GM23338 (cell line): ENCODE measurements around the gene SLC17A8. TPM values are rescaled to one million over a fixed set of nuclear protein-coding genes. Genes with fewer than 3 reads are reported as not detected.

ENCODE experiments used
- ATAC-seq: fragments of 200-7000 bp; cut with Tn5 transposase; 3 replicates; pipeline ENCODE4 v1.9.1; 2020
- DNase-seq: peaks from one replicate; pipeline ENCODE4 v3.0.0-alpha.2; 2015; ENCODE audit warnings: low spot score
- H2AFZ ChIP-seq: fragments of 200-600 bp; sonication (generic); 2 replicates; pipeline ENCODE4 v1.8.0; 2016; ENCODE audit warnings: antibody characterized with exemption, mild to moderate bottlenecking, moderate library complexity
- H3F3A ChIP-seq: fragments of 200-600 bp; sonication (generic); replicated peaks from 2 replicates; pipeline ENCODE4 v1.8.0; 2017; ENCODE audit warnings: antibody characterized with exemption, mixed run types, low read depth
- H3K27ac ChIP-seq: fragments of 200-600 bp; sonication (generic); 2 replicates; pipeline ENCODE4 v1.6.1; 2016; ENCODE audit warnings: low read depth
- H3K27me3 ChIP-seq: fragments of 200-600 bp; sonication (generic); 2 replicates; pipeline ENCODE4 v1.8.0; 2016; ENCODE audit warnings: mild to moderate bottlenecking, mixed run types, moderate library complexity; ENCODE audit not compliant: insufficient read depth
- H3K36me3 ChIP-seq: fragments of 200-600 bp; sonication (generic); 2 replicates; pipeline ENCODE4 v1.8.0; 2016; ENCODE audit warnings: mild to moderate bottlenecking; ENCODE audit not compliant: insufficient read depth
- H3K4me1 ChIP-seq: fragments of 200-600 bp; sonication (generic); 2 replicates; pipeline ENCODE4 v1.8.0; 2016; ENCODE audit warnings: mild to moderate bottlenecking, moderate library complexity; ENCODE audit not compliant: insufficient read depth
- H3K4me2 ChIP-seq: fragments of 200-600 bp; sonication (generic); 2 replicates; pipeline ENCODE4 v1.7.1; 2017; ENCODE audit warnings: mixed run types
- H3K4me3 ChIP-seq: fragments of 200-600 bp; sonication (generic); 2 replicates; pipeline ENCODE4 v1.6.1; 2016; ENCODE audit warnings: mixed run types
- H3K79me2 ChIP-seq: fragments of 200-600 bp; sonication (generic); replicated peaks from 2 replicates; pipeline ENCODE4 v1.8.0; 2017; ENCODE audit warnings: mild to moderate bottlenecking; ENCODE audit not compliant: insufficient read depth
- H3K9me2 ChIP-seq: fragments of 200-600 bp; sonication (generic); 2 replicates; pipeline ENCODE4 v1.8.0; 2017; ENCODE audit not compliant: insufficient read depth
- H4K20me1 ChIP-seq: fragments of 200-600 bp; sonication (generic); replicated peaks from 2 replicates; pipeline ENCODE4 v1.8.0; 2017; ENCODE audit warnings: mild to moderate bottlenecking; ENCODE audit not compliant: insufficient read depth
- H3K27ac Mint-ChIP-seq: 2 replicates; pipeline ENCODE4 v1.8.0; 2020; ENCODE audit warnings: inconsistent platforms, mild to moderate bottlenecking, moderate library complexity, mixed read lengths
- H3K27me3 Mint-ChIP-seq: 3 replicates; pipeline ENCODE4 v1.8.0; 2022; ENCODE audit warnings: low read depth, mild to moderate bottlenecking, moderate library complexity, mixed read lengths, inconsistent platforms; ENCODE audit not compliant: insufficient read depth, poor library complexity
- H3K36me3 Mint-ChIP-seq: 3 replicates; pipeline ENCODE4 v1.8.0; 2021; ENCODE audit warnings: low read depth, mild to moderate bottlenecking, inconsistent platforms, moderate library complexity, mixed read lengths
- H3K4me1 Mint-ChIP-seq: 3 replicates; pipeline ENCODE4 v1.8.0; 2020; ENCODE audit warnings: mild to moderate bottlenecking, inconsistent platforms, mixed read lengths
- H3K4me3 Mint-ChIP-seq: 3 replicates; pipeline ENCODE4 v1.8.0; 2021; ENCODE audit warnings: moderate library complexity, mild to moderate bottlenecking, inconsistent platforms, mixed read lengths
- H3K9me3 Mint-ChIP-seq: 3 replicates; pipeline ENCODE4 v1.8.0; 2020; ENCODE audit warnings: moderate library complexity, mild to moderate bottlenecking, inconsistent platforms, mixed read lengths
- NANOG ChIP-seq: IDR thresholded peaks from 2 replicates; pipeline ENCODE4 v1.6.1; 2016; ENCODE audit warnings: antibody characterized with exemption, borderline replicate concordance
- REST ChIP-seq: IDR thresholded peaks from one replicate; pipeline ENCODE4 v1.6.1; 2018; ENCODE audit warnings: antibody characterized with exemption; ENCODE audit not compliant: unreplicated experiment
- ZNF462 ChIP-seq: fragments of 250-450 bp; sonication (Bioruptor Pico); IDR thresholded peaks from 2 replicates; pipeline ENCODE4 v1.5.0; 2020; ENCODE audit warnings: mild to moderate bottlenecking, moderate library complexity
- polyA plus RNA-seq: library from polyadenylated mRNA; unstranded; fragments of >200 nt; fragmentation: Nextera tagmentation; extraction: Ambion mirVana; gene quantifications from 2 replicates; pipeline ENCODE4 v1.2.1, GENCODE V29; 2016
- total RNA-seq: library from RNA; depleted of rRNA; stranded (reverse); fragments of >200 nt; shearing (Covaris generic); gene quantifications from 2 replicates; pipeline ENCODE4 v1.2.3, GENCODE V29; 2014

SLC17A8 gene
- total and polyA plus RNA-seq, 2 experiments from 2014 or later: 0.05 to 0.24 TPM

GRCh38 chr12:100414739-100415138, 57.9 kb downstream of the SLC17A8 start:
- H3K36me3 Mint-ChIP-seq: no peaks in the 10 kb centered on the region

GRCh38 chr12:100422646-100423045, 65.8 kb downstream of the SLC17A8 start:
- Mint-ChIP-seq H3K4me1 (no peaks in the 10 kb centered on the region), H3K36me3 (no peaks in the 10 kb centered on the region), H3K4me3 (no peak overlapping the region), H3K27me3 (peaks cover 5% of the 10 kb centered on the region), H3K27ac (no peak overlapping the region), H3K9me3 (no peaks in the 10 kb centered on the region)
- Histone ChIP-seq H3K36me3 (no peaks in the 10 kb centered on the region), H3K27me3 (no peaks in the 10 kb centered on the region), H3K27ac (no peak overlapping the region), H3F3A (no peaks in the 10 kb centered on the region), H3K4me1 (no peaks in the 10 kb centered on the region), H2AFZ (no peak overlapping the region), H3K4me2 (no peak overlapping the region), H3K4me3 (no peak overlapping the region), H3K79me2 (no peaks in the 10 kb centered on the region), H4K20me1 (no peaks in the 10 kb centered on the region), H3K9me2 (peaks cover 5% of the 10 kb centered on the region)
- no peak for ATAC-seq
- no peak for DNase-seq
- TF ChIP-seq ZNF462 (no peak), REST (no peak)

More at GRCh38 chr12:100414739-100415138, 57.9 kb downstream of the SLC17A8 start:
- Histone ChIP-seq H3K79me2 (no peaks in the 10 kb centered on the region), H3K4me2 (peak overlapping the region; percentile 50), H3K27me3 (no peaks in the 10 kb centered on the region), H3F3A (no peaks in the 10 kb centered on the region), H2AFZ (peak overlapping the region; percentile 30; the same call in 1 of the 2 replicates), H3K36me3 (no peaks in the 10 kb centered on the region), H3K9me2 (peaks cover 6% of the 10 kb centered on the region), H3K27ac (peak overlapping the region; percentile 51; the same call in 1 of the 2 replicates), H4K20me1 (no peaks in the 10 kb centered on the region), H3K4me1 (peaks cover 16% of the 10 kb centered on the region), H3K4me3 (no peak overlapping the region)
- TF ChIP-seq NANOG (0 out of 2 replicates have a peak, but pooled peaks have one; percentile 63), REST (no peak)
- no peaks in the 10 kb centered on the region for H3K9me3 Mint-ChIP-seq
- peak overlapping the region; percentile 13; the same call in 2 of the 3 replicates for H3K4me3 Mint-ChIP-seq
- H3K4me1 Mint-ChIP-seq: peaks cover 19% of the 10 kb centered on the region
- H3K27me3 Mint-ChIP-seq: peaks cover 2% of the 10 kb centered on the region
- peak; percentile 66 for DNase-seq
- ATAC-seq: peak; percentile 66
- peak overlapping the region; percentile 93; the same call in 1 of the 2 replicates for H3K27ac Mint-ChIP-seq
